ENCODE data around the gene CIDEC. TPM values are rescaled to one million over a fixed set of nuclear protein-coding genes. Genes with fewer than 3 reads are reported as not detected.
A peak's percentile ranks its signal among the peaks of the same experiment; 100 is the strongest.

Gene CIDEC
- total and polyA plus RNA-seq, 2 of the 13 experiments (the other 11 are each of a cell fraction or from before 2014, with no cell fraction given) = 2.5 to 10.4 TPM

- TF ChIP-seq, protein P1, sequence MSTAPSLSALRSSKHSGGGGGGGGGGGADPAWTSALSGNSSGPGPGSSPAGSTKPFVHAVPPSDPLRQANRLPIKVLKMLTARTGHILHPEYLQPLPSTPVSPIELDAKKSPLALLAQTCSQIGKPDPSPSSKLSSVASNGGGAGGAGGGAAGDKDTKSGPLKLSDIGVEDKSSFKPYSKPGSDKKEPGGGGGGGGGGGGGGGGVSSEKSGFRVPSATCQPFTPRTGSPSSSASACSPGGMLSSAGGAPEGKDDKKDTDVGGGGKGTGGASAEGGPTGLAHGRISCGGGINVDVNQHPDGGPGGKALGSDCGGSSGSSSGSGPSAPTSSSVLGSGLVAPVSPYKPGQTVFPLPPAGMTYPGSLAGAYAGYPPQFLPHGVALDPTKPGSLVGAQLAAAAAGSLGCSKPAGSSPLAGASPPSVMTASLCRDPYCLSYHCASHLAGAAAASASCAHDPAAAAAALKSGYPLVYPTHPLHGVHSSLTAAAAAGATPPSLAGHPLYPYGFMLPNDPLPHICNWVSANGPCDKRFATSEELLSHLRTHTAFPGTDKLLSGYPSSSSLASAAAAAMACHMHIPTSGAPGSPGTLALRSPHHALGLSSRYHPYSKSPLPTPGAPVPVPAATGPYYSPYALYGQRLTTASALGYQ (CRISPR knock-in tag; IDR thresholded peaks at IDR 0.05) = no peak
- TF ChIP-seq CBX2 (IDR thresholded peaks at IDR 0.05; ENCODE audit: low read depth, low read length) = no peak
- TF ChIP-seq CBX2 (CRISPR knock-in tag; IDR thresholded peaks at IDR 0.05; ENCODE audit: low read depth) = no peak
- no peak; the same call in 1 of the 2 replicates for TF ChIP-seq CEBPG (CRISPR knock-in tag; IDR thresholded peaks at IDR 0.05)
- TF ChIP-seq, protein P2, sequence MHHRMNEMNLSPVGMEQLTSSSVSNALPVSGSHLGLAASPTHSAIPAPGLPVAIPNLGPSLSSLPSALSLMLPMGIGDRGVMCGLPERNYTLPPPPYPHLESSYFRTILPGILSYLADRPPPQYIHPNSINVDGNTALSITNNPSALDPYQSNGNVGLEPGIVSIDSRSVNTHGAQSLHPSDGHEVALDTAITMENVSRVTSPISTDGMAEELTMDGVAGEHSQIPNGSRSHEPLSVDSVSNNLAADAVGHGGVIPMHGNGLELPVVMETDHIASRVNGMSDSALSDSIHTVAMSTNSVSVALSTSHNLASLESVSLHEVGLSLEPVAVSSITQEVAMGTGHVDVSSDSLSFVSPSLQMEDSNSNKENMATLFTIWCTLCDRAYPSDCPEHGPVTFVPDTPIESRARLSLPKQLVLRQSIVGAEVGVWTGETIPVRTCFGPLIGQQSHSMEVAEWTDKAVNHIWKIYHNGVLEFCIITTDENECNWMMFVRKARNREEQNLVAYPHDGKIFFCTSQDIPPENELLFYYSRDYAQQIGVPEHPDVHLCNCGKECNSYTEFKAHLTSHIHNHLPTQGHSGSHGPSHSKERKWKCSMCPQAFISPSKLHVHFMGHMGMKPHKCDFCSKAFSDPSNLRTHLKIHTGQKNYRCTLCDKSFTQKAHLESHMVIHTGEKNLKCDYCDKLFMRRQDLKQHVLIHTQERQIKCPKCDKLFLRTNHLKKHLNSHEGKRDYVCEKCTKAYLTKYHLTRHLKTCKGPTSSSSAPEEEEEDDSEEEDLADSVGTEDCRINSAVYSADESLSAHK (CRISPR knock-in tag; IDR thresholded peaks at IDR 0.05; ENCODE audit: borderline replicate concordance) = no peak
- peak; percentile 68 for TF ChIP-seq ZBTB38 (CRISPR knock-in tag; IDR thresholded peaks at IDR 0.05)
- TF ChIP-seq SETDB1 (CRISPR knock-in tag; IDR thresholded peaks at IDR 0.05; ENCODE audit: borderline replicate concordance) = no peak
- TF ChIP-seq, protein P3, sequence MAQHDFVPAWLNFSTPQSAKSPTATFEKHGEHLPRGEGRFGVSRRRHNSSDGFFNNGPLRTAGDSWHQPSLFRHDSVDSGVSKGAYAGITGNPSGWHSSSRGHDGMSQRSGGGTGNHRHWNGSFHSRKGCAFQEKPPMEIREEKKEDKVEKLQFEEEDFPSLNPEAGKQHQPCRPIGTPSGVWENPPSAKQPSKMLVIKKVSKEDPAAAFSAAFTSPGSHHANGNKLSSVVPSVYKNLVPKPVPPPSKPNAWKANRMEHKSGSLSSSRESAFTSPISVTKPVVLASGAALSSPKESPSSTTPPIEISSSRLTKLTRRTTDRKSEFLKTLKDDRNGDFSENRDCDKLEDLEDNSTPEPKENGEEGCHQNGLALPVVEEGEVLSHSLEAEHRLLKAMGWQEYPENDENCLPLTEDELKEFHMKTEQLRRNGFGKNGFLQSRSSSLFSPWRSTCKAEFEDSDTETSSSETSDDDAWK (CRISPR knock-in tag; IDR thresholded peaks at IDR 0.05) = no peak
- no peak for TF ChIP-seq ZNF761 (CRISPR knock-in tag; conservative IDR thresholded peaks at IDR 0.05)
- no peak for TF ChIP-seq RNF2 (conservative IDR thresholded peaks at IDR 0.05; ENCODE audit: low read depth)
- TF ChIP-seq CSRNP2 (CRISPR knock-in tag; conservative IDR thresholded peaks at IDR 0.05; ENCODE audit: low read depth) = no peak
- no peak for TF ChIP-seq KMT2B (CRISPR knock-in tag; IDR thresholded peaks at IDR 0.05)
- no peak for TF ChIP-seq HCFC1 (IDR thresholded peaks at IDR 0.05; ENCODE audit: low read depth, low read length)
- TF ChIP-seq ZNF33B (CRISPR knock-in tag; IDR thresholded peaks at IDR 0.05) = no peak
- no peak for TF ChIP-seq ZNF224 (CRISPR knock-in tag; IDR thresholded peaks at IDR 0.05)
- no peak for TF ChIP-seq KDM6A (CRISPR knock-in tag; IDR thresholded peaks at IDR 0.05; ENCODE audit: low read depth)
- TF ChIP-seq ISL2 (CRISPR knock-in tag; IDR thresholded peaks at IDR 0.05) = no peak
- no peak; the same call in 1 of the 2 replicates for TF ChIP-seq BORCS8-MEF2B (CRISPR knock-in tag; IDR thresholded peaks at IDR 0.05)
- TF ChIP-seq ZNF354B (CRISPR knock-in tag; IDR thresholded peaks at IDR 0.05) = 0 out of 2 replicates have a peak, but pooled peaks have one; percentile 73
- TF ChIP-seq PHF8 (CRISPR knock-in tag; IDR thresholded peaks at IDR 0.05) = peak; percentile 67
- TF ChIP-seq FOXK1 (CRISPR knock-in tag; IDR thresholded peaks at IDR 0.05; ENCODE audit: borderline replicate concordance, low read depth) = 0 out of 2 replicates have a peak, but pooled peaks have one; percentile 6
- no peak for TF ChIP-seq GTF3A (CRISPR knock-in tag; conservative IDR thresholded peaks at IDR 0.05)
- TF ChIP-seq ZNF143 (CRISPR knock-in tag; IDR thresholded peaks at IDR 0.05) = no peak; the same call in 1 of the 2 replicates
- no peak for TF ChIP-seq RFX5 (IDR thresholded peaks at IDR 0.05; ENCODE audit: low read depth, low read length)
These were observed 22.6 kb upstream of the CIDEC start, which contains the start of gene IL17RE (continued) for GRCh38 chr3:9902372-9903237.

Data from HepG2 (cell line).